GM12891 (cell line): ENCODE data around the gene PTPRD.

ENCODE experiments used
- POLR2A ChIP-seq: IDR thresholded peaks from 2 replicates; pipeline ENCODE4 v1.6.1; 2011; ENCODE audit warnings: low read depth, low read length, control low read depth
- POLR2AphosphoS5 ChIP-seq: IDR thresholded peaks from 2 replicates; pipeline ENCODE4 v1.6.1; 2011; ENCODE audit warnings: low read depth, low read length, control low read depth

GRCh38 chr9:9079473-9079872 is 1533.3 kb downstream of the PTPRD start:
- TF ChIP-seq POLR2A (no peak), POLR2AphosphoS5 (no peak)
